ENCODE results near the gene GRHPR.
"Not testable (repeated sequence)": the region's sequence is repeated elsewhere in the genome, so short reads cannot be mapped to it uniquely, and the experiment has no call there.

GRHPR gene

DNA sequence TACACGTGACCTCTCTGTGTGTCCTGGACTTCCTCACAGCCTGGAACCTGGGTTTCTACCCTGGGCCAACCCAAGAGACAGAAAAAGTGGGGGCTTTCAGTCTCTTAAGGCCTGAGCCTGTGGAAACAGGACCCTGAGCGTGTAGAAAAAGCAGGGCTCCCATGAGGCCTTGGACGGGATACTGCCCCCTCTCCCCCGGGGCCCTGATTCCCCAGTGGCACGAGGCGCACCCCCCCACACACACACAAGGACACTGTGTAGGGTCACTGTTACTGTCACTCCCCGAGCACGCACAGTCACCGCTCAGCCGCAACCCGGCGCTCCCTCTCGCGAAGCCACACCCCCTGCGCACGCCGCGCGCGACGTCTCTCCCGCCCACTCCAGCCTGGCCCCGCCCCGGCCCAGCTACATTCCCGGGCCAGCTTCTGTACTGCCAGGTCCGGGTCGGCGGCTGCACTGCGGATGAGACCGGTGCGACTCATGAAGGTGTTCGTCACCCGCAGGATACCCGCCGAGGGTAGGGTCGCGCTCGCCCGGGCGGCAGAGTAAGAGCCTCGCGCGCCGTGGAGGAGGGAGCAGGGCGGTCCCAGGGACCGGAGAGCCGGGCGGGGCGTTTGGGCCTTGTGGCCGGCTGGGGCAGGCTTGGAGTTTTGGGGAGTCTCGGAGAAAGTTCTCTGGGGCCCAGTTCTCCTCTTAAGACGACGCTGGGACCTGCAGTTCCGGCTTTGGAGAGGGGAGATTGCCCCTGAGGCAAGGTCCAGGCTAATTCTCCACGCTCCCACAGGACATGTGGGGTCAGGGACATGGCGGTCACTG is at the start of gene GRHPR:
GRHPR (plus strand) TSS at position 408 of the 816 bp plus-strand sequence; CDS start at position 463, 55 bp downstream.
- DNase-seq, result peak; percentile 49

DNA sequence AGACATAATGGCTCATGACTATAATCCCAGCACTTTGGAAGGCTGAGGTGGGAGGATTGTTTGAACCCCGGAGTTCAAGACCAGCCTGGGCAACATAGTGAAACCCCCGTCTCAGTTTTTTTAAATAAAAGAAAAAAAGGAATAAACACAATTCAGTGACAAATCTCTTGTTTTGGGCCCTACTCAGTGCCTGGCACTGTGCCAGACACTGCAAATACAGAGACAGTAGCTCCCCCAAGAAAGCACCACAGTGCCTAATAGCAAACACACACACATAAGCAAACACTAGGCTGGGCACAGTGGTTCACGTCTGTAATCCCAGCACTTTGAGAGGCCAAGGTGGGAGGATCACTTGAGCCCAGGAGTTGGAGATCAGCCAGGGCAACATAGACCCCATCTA is 49.7 kb upstream of the GRHPR start:
- DNase-seq, result no peak

DNA sequence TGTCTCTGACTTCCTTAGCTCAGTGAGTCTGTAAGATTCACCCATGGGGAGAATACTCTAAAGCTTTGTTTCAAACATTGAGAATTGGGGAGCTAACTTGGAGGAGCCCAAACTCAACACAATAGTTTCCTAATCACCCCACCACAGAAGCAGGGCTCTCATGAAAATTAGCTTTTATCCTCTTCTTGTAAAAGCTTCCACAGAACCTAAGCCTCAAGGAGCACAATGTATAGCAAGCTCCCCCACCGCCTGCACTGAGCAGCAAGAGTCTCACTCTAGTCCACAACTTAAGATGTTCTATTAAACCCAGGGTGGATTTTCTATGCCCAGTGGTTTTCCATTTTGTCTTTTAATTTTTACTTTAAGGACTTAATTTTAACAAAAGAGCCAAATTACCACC is 48.9 kb upstream of the GRHPR start:
- DNase-seq, result no peak

DNA sequence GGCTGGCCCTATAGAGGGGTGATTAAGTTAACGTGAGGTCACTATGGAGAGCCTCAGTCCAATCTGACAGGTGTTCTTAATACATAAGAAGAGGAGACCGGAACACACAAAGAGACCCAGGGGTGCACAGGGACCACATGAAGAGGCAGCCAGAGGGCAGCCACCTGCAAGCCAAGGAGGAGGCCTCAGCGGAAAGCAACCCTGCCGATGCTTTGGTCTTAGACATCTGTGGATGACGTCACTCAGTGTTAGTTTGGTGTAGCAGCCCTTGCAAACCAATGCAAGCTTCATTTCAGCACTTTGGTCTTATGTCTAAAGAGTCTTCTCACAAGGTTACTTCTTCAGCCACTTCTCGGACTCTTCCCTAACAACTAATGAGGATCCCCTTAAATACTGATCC is 47.6 kb upstream of the GRHPR start:
- DNase-seq, result no peak

DNA sequence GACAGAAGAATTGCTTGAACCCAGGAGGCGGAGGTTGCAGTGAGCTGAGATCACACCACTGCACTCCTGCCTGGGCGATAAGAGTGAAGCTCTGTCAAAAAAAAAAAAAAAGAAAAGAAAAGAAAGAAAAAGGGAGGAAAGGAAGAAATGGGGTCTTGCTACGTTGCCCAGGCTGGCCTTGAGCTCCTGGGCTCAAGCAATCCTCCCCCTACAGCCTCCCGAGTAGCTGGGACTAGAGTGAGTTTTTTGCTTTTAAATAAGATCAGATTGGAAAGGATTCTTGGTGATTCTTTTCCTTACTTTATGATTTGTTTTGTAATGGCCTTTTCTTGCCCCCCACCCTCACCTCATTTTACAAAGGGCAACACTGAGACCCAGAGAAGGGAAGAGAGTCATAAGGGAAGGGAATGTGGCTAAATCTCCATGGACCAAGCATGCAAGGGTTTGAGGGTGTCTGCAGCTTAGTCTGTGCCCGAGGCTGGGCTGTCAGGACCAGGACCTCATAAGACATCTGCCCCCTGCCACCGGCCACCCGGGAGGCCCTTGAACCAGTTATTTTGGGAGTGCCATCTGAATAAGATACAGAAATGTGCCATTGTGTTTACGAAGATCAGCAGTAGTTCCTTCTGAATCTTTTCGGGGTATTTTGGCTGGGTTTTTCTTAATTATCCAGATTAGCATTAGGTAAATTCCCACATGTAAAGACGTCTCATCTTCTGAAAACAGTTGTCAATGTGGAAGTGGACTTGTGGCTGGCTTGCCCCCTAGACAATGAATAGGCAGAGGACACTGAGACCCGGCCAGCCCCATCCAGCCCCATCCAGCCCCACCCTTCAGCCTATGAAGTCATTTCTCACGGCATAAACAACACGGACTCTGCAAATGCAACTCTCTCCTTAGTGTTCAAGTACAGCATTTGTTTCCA is 44.5 kb upstream of the GRHPR start:
- no peak for DNase-seq

DNA sequence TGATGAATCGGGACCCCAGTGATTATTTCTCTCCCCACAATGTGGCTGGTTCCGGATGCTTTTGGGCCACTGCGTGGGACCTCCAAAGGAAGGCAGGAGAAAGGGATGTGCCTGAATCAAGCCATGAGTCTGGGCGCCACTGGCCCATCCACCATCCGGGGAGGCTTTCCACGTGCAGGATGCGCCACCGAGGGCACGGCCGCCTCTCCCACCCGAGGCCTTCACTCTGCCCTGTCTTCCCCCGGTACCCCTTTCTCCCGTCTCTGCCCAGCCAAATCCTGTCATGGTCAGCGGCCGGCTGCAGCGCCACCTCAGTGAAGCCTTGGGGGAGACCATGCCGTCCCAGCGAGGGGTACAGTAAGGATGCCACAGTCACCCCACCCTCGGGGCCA is 43.9 kb upstream of the GRHPR start:
- DNase-seq, result no peak

DNA sequence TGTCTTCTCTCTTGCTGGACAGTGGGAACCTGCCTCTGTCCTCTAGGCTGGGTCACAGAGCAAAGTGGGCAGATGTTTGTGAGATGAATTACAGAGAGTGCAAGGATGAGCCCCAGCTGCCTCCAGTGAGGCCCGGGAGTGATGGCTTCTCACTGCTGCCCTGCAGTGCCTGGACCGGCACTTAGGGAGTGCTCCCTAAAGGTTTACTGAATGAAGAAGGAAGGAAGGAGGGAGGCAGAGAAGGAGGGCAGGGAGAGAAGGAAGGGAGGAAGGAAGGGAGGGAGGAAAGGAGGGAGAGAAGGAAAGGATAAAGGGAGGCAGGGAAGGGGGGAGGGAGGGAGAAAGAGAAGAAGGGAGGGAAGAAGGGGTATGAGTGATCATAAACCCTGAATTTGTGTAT is 42.7 kb upstream of the GRHPR start:
- DNase-seq, result no peak

DNA sequence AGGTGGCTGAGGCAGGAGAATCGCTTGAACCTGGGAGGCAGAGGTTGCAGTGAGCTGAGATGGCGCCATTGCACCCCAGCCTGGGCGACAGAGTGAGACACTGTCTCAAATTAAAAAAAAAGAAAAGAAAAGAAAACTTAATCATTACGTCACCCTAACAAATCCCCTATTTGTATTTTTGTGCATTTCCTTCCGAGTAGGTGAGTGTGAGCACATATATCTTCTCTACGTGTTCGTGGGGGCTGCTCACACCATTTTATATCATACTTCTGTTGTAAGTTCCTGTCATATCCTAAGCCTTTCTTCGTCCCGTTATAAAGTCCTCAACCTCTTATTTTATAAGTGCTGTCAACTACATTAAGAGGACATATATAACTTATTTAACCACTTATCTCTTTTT is 41.9 kb upstream of the GRHPR start:
- no peak for DNase-seq

DNA sequence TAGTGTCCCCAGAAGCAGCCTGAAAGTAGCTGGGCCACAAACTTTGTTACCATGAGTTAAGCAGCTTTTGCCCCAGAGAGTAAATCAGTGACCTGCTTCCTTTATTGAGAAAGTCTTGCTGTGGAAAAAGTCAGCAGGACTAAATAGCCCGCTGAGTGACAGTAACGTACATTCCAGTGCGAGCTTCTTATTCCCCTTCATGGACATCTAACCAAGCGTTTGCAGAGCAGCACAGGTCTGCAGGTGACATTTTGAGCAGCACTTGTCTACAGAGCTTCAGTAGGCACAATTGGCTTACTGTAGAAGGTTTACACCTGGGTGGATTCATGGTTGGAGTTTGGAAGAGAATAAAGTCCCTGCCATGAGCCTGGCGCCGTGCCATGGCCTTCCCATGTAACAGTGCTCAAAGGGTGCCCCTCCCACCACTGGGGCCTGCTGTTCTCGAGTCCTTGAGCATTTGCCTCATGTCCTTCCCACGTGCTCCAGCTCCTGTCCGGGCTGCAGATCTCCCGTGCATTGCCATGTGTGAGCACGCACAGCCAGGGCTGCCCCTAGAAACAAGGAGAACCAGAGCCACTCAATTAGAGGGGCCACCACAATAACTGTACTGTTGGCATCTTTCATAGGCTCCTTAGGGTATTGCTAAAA is 41.3 kb upstream of the GRHPR start:
- DNase-seq, result no peak

DNA sequence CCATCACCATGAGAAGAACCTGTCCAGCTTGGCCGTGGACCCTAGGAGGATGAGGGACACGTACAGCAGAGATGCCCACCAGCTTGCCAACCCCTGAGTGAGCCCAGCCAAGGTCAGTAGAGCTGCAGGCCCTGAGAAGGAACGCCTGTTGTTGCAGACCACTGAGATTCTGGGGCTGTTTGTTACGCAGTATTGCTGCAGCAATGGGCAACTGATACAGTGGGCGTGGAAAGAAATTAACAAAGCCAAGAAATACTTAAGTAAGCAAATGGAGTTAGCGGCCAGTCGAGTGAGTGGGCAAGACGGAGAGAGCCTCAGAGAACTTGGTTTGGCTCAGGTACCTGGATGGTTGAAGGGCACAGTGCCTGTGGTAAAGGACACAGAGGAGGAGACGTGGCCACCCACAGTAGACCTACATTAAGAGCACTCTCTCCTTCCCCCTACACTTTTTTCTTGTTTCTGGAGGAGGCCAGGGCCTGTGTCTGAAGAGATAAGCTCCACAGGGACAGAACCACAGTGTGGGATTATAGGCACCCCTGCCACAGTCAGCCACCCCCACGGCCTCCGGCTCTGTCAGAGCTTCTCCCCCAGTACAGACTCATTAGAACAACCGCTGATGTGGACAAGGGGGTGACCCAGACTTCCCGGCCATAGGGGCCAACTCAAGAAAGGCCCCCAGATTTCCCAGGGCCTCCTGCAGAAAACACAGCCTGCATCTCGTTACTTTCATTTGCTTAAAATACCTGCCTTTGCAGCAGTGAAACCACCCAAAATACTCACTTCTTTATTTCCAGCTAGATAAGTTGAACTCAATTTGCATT is 40.1 kb upstream of the GRHPR start:
- no peak for DNase-seq

DNA sequence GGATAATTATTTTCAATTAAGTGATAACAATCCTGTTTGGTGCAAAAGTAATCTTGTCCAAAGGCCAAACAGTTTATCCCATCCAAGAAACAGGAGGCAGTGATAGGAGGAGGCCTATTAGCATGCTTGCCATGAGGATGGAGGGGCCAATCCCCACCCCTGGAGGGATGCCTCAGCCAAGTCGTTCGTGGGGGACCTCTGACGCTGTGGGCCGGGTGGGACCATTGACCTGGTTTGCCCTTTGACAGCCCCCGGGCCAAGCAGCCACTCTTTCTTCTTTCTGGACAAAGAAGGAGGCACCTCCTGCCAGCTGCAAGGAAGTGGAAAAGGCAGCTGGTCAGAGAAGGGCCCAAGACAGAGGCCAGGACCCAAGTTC is 39.5 kb upstream of the GRHPR start:
- DNase-seq, result no peak

DNA sequence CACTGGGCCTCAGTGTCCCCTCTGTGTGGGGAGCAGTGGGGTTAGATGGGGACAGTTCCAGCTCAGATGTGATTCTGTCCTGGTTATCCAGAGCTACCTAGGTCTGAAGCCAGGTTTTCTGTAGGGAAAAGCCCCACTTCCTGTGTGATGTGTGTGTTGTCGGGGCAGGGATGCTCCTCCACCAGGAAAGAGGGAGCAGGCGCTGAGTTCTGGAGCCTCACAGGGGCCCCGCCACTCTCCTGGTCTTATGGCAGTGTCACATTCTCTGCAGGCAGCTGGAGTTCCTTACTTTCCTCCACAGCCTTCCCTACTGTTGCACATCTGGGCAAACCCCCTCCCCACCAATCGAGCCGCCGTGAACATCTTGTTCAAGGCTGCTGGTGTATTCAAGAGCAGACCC is 39.1 kb upstream of the GRHPR start:
- no peak for DNase-seq

DNA sequence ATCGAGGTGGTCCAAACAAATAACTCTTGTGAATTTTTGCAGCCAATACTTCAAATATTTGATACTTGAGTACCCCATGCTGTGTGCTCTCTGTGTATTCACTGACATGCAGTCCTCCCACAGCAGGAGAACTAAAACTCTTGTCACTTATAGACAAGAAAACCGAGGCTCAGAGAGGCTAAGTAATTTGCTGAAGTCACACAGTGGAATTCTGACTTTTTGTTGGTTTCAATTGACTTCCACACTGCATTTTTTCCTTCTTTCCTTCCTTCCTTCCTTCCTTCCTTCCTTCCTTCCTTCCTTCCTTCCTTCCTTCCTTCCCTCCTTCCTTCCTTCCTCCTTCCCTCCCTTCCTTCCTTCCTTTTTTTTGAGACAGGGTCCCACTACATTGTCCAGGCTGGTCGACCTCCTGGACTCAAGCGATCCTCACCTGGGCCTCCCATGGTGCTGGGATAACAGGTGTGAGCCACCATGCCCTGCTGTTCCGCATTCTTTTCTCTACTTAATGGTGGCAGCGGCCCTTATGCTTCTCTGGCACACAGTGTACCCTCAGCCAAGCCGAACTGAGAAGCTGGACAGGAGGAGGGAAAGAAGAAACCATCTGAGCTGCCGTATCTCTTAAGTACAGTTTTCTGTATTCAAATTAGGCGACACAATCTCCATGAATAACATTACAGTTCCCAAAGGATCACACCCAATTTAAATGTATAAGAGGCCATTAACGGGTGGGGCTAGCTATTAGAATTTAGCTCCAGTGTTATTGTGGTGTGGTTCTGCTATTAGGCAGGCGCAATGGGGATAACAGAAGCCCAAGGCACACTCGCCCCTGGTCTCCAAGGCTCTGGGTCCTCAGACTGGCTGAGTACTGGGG is 38.4 kb upstream of the GRHPR start:
- DNase-seq, result no peak

DNA sequence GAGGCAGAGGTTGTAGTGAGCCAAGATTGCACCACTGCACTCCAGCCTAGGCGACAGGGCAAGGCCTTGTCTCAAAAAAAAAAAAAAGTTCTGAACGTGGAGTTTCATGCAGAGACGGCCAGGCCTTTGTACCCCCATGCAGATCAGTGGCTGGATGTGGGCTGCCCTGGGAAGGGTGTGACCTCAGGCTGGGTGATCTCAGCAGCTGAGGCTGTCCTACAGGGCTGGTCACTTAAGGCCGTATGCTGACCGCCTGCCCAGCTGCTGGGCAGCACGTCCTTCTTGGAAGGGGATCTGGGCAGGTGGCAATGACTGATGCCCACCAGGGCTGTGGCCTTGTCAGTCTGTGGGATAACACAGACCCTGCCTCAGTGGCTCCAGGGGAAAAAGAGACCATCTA is 37.2 kb upstream of the GRHPR start:
- no peak for DNase-seq

DNA sequence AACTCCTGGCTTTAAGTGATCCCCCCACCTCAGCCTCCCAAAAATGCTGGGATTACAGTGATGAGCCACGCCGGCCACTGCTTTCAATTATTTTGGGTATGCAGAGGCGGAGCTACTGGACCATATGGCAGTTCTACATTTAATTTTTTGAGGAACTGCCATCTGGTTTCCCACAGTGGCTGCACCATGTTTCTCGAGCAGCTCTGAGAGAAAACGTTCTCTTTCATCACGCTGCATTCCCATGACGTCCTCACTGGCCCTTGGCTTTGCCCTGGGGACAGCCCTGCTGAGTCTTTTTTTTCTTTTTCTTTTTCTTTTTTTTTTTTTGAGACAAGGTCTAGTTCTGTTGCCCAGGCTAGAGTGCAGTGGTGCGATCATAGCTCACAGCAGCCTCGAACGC is 35.5 kb upstream of the GRHPR start:
- DNase-seq, result no peak

DNA sequence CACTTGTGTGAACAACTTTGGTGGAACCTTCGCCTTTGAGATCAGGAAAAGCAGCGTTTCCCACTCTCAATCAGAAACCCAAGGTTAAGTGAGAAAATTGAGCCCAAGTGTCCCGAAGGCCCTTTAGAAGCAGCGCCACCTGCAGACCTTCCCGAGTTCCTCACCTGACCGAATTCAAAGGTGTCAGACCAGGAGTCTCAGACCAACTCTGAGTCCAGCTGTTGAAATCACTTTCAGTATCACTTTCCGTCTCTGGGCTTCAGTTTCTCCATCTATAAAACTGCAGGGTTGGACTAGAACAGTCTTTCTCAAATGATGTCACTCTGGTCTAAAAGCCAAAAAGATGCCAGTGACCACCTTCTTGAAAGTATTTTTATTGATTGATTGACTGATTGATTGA is 31.7 kb upstream of the GRHPR start:
- DNase-seq, result no peak

DNA sequence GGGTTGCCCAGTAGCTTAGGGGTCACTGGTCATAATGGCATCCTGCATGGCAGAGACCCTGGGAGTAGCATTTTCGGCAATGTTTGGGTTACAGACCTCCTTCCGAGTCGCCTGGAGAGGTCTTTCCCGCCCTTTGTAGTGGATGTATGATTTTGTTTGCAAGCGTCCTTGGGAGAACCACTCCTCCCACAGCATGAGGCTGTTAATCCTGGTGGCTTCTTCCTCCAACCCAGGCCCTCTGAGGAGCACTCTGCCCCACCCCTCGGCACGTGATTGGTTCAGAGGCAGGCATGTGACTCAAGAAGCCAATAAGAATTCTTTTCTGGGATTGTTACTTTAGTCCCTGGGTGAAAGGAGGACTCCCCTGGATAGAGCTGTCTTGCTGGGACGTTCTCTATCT is 30.2 kb upstream of the GRHPR start:
- no peak for DNase-seq

DNA sequence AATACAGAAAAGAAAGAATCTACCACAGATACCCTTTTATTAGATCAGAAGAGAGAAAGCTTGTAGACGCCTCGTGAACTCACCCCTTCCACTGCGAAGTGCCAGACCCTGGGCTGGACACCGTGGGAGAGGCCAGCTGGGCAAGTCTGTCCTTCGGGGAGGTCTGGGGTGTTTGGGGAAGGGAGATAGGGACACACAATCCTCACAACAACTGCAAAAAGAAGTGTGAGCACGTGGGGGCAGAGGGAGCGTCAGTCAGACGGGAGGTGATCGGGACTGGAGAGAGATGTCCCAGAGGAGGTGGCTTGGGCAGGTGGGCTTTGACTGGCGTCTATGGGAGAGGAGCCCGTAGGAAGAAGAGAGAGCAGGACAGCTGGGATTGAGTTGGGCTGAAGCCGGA is 27.3 kb upstream of the GRHPR start:
- no peak for DNase-seq

DNA sequence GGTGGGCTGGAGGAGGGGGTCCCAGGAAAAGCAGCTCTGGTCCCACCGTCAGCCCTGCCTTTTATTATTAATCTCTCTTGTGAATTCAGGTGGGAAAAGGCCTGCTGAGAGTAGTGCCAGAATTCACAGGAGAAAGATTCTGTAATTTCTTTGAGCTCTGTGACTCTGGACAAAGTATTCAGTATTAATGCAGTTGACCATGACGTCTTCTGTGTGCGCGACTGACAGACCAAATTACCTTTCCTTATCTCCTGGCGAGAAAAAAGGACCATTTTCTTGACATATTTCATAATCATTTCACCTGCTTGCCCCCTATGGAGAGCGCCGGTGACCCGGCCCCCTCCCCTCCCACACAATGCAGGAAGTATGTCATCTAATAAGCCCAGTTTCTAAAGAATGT is 26.8 kb upstream of the GRHPR start:
- no peak for DNase-seq

DNA sequence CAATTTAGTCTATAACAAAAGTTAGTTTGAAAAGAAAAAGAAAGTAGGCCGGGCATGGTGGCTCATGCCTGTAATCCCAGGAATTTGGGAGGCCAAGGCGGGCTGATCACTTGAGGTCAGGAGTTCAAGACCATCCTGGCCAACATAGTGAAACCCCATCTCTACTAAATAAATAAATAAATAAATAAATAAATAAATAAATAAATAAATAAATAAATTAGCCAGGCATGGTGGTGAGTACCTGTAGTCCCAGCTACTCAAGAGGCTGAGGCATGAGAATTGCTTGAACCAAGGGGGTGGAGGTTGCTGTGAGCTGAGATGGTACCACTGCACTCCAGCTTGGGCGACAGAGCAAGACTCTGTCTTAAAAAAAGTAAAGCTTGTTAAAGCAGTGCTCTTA is 24.5 kb upstream of the GRHPR start:
- not testable (repeated sequence) for DNase-seq

DNA sequence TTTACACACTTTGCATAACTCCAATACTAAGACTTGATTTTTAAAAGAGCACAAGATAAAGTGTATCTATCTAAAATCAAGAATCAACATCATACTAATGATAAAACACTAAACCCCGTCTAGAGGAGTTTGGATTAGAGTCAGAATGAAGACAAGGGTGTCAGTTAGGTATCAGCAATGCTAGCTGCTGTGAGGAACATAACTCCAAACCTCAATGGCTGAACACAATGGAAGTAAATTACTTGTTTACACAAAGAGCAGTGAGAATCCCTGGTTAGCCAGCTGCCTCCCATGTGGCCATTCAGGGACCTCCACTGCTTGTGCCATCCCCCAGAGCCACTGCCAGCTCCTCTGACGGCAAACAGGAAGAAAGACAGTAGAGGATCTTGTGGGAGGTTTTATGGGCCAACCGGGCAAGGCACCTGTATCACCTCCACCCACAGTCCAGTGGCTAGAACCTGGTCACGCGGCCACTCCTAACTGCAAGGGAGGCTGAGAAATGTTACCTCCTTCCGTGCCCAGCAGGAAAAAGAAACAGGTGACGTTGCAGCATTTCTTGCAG is 24.0 kb upstream of the GRHPR start:
- DNase-seq, result no peak

All from NCI-H2171 (cell line).